22Rv1 (cell line): ENCODE measurements around the gene ACE2.

Experiments
- ZFX ChIP-seq: fragments of 450-650 bp; IDR thresholded peaks from 2 replicates; pipeline ENCODE4 v1.6.1; 2017; ENCODE audit warnings: antibody characterized with exemption, borderline replicate concordance
- TF ChIP-seq, protein P1 (sequence below): fragments of 450-650 bp; IDR thresholded peaks from 2 replicates; pipeline ENCODE4 v1.5.1; 2017; ENCODE audit warnings: mild to moderate bottlenecking

DNA sequence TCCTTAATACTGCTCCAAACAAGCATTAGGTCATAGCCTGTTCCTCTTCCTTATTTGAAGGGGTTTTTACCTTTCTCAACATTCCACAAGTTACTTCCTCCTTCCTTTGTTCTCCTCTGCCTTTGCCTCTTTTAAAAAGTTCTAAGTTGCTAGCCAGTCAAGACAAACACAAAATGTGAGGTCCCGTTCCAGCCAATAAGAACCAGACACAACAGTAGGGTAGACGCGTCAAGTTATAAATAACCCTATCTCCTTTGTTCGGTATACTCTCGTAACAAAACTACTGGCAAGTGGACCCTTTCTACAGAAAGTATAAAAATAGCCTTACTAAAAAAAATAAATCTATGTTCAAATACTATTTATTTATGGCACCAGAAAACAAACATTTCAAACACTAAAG is 6.3 kb upstream of the ACE2 start:
- TF ChIP-seq, protein P1, sequence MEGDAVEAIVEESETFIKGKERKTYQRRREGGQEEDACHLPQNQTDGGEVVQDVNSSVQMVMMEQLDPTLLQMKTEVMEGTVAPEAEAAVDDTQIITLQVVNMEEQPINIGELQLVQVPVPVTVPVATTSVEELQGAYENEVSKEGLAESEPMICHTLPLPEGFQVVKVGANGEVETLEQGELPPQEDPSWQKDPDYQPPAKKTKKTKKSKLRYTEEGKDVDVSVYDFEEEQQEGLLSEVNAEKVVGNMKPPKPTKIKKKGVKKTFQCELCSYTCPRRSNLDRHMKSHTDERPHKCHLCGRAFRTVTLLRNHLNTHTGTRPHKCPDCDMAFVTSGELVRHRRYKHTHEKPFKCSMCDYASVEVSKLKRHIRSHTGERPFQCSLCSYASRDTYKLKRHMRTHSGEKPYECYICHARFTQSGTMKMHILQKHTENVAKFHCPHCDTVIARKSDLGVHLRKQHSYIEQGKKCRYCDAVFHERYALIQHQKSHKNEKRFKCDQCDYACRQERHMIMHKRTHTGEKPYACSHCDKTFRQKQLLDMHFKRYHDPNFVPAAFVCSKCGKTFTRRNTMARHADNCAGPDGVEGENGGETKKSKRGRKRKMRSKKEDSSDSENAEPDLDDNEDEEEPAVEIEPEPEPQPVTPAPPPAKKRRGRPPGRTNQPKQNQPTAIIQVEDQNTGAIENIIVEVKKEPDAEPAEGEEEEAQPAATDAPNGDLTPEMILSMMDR: no peak
- no peak for TF ChIP-seq ZFX
